CD4-positive, alpha-beta T cell treated with Interleukin-1 beta for 1 hour (primary cell): ENCODE results near the gene TMCC2.
"Not testable (repeated sequence)": the region's sequence is repeated elsewhere in the genome, so short reads cannot be mapped to it uniquely, and the experiment has no call there.

ENCODE experiments used
- DNase-seq, 2 donors: peaks; one replicate each; pipeline ENCODE4 v3.0.0-alpha.2; 2020 to 2022

The TMCC2 gene, protein sequence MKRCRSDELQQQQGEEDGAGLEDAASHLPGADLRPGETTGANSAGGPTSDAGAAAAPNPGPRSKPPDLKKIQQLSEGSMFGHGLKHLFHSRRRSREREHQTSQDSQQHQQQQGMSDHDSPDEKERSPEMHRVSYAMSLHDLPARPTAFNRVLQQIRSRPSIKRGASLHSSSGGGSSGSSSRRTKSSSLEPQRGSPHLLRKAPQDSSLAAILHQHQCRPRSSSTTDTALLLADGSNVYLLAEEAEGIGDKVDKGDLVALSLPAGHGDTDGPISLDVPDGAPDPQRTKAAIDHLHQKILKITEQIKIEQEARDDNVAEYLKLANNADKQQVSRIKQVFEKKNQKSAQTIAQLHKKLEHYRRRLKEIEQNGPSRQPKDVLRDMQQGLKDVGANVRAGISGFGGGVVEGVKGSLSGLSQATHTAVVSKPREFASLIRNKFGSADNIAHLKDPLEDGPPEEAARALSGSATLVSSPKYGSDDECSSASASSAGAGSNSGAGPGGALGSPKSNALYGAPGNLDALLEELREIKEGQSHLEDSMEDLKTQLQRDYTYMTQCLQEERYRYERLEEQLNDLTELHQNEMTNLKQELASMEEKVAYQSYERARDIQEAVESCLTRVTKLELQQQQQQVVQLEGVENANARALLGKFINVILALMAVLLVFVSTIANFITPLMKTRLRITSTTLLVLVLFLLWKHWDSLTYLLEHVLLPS

DNA sequence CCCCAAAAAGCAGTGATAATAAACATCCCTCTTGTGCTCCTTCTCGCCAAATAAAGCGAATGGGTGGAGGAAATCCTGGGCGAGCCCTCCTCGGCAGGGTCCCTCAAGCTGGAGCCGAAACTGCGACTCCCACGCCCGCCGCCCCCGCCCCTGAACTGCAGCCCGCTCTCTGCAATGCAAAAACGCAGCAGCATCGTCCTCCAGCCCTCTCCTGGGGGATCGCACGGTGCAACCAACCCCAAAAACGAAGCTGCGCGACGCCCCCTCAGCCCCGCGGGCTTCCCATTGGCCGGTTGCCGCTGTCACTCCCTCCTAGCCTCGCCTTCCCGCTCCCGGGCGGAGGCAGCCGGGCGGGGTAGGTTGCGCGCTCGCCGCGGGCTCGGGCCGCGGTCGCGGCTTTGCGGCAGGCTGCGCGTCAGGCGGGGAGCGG, at the start of gene TMCC2:
Gene TMCC2 (plus strand): TSS at position 363 of the 430 bp plus-strand sequence. CDS start 619 bp downstream, outside the sequence.
- peak; percentile 81 to 82 for DNase-seq

DNA sequence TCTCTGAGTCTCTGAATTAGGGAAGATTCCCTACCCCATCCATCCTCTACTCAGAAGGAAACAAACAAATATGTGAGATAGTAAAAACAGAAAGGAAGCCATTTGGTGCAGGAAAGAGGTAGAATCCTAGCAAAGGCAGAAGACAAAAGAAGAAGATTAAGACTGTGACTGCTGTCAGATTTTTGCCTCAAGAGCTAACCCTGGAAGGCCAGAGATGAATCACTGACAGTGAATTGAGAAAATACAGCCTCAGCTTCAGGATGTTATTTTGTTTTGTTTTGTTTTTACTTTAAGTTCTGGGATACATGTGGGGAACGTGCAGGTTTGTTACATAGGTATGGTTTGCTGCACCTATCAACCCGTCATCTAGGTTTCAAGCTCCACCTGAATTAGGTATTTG, 47.9 kb upstream of the TMCC2 start:
- no peak for DNase-seq

DNA sequence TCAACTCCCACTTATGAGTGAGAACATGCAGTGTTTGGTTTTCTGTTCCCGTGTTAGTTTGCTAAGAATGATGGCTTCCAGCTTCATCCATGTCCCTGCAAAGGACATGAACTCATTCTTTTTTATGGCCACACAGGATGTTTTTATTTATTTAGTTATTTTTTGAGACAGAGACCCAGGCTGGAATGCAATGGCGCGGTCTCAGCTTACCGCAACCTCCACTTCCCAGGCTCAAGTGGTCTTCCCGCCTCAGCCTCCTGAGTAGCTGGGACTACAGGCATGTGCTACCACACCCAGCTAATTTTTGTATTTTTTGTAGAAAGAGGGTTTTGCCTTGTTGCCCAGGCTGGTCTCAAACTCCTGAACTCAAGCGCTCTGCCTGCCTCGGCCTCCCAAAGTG, 47.4 kb upstream of the TMCC2 start:
- DNase-seq, result not testable (repeated sequence)

DNA sequence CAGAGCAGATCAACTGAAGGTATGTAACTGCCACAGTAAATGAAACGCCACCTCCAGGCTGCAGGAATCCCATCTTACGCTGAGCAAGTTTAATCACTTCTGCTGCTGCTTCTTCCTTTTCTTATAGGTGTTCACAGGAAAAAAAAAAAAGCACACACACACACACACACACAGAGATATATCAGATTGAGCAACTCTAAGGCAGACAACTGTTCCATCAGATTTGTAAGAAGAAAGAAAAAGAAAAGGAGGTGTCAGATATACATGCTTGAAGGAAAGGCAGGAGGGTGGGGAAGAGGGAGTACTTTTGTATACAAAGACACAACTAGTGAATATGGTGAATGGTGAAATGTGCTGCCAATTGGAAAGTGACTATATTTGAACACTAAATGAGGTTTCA, 44.8 kb upstream of the TMCC2 start:
- DNase-seq, result no peak

DNA sequence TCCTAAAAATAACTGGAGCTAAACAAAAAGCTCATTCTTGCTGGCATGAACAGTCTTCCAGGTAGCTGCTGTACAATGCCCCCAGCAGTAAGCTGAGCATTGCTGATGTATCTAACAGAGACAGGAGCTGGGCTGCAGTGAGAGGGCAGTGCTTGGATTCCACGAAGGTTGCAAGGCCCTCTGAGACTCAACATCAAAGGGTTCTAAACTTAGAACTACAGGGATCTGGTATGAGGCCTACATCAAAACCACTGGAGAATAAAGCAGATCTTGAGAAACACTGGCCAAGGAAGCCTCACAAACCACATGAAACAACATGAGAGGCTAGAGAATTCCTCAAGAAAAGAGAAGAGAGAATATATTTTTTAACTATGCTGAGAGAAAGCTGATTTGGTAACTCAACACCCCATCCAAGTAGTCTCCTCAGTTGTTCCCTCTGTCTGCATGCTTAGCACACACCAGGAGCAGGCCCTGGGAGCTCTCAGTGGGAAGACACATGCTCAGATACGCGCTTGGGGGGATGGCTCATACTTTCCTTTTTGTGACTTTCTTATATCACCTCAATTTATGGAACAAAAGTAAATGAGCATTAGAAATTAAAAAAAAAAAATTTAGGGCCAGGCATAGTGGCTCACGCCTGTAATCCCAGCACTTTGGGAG, 43.9 kb upstream of the TMCC2 start:
- no peak for DNase-seq

DNA sequence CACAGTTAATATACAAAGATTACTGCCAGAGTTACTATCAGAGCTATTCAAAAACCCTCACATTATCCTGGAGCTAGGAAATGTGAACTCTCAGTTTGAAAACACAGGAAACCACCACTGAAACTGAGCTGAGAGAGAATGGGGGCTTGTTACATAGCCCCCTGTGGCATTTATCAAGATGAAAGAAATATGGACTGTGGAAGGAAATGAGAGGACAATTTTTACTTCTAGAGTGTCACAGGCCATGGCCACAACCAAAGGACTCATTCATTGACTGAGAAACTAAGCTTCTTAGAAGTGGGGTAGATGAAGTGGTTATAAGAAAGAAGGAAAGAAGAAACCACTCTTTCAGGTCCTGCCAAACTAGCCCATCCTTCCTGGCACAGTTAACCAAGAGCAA, 41.6 kb upstream of the TMCC2 start:
- DNase-seq, result no peak

DNA sequence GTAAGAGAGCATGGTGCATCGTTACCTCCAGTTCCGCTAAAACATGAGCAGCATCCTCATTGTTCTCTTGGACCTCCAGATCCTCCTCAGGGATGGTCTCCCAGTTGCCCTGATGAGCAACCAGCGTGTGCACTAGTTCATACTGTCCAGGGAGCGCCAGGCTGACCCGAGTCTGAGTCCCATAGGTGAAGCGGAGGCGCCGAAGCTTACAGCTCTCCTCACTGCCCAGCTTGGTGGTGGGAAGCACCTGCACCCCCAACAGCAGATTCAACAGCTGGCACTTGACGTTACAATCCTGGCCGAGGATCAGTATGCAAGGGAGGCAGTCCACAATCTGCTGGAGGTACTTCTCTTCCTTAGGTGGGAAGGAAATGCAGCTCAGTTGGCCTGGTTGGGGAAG, 40.3 kb upstream of the TMCC2 start:
- no peak for DNase-seq

DNA sequence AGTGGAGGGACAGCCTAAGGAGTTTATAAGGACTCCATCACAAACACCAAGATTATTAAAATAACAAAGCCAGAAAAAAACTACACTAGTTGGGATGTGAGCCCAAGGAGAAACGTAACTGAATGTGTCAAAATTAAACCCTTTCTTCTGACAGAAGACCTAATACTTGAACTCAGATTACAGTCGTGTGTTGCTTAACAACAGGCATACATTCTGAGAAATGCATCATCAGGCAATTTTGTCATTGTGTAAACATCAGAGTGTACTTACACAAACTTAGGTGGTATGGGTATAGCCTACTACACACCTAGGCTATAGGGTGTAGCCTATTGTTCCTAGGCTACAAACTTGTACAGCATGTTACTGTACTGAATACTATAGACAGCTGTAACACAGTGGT, 39.6 kb upstream of the TMCC2 start:
- no peak for DNase-seq

DNA sequence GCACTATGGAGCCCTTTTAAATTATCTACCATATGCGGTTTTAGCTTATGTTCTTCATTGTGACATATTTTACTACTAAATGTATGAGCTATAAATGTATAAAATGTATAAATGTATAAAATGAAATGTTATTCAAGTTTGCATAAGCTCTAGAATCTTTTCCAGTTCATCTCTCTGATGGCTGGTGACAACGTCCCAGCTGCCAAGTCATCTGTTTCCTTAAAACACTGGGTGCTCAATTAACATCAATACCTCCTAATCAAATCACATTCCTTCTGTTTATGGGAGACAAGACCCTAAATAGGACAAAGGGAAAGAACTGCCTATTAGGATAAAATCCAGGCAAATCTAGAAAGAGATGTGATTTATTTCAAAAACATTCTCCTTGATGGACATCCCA, 39.1 kb upstream of the TMCC2 start:
- DNase-seq, result no peak

DNA sequence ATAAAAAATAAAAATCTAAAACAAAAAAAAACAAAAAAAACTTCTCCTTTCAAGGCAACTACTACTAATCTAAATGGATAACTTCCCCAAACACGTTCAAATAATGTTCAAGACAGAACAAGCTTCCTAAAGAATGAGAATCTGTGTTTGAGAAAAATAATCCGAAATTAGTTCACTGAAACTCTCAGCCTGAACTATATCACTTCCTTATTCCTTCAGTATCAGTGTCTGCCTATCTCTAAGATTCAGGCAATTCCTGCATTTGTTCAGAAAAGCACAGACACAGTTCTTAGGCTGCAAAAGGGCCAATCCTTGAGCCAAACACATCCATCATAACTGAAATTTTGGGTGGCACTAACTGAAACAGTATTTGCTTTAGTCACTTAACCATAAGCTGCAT, 38.6 kb upstream of the TMCC2 start:
- no peak for DNase-seq

DNA sequence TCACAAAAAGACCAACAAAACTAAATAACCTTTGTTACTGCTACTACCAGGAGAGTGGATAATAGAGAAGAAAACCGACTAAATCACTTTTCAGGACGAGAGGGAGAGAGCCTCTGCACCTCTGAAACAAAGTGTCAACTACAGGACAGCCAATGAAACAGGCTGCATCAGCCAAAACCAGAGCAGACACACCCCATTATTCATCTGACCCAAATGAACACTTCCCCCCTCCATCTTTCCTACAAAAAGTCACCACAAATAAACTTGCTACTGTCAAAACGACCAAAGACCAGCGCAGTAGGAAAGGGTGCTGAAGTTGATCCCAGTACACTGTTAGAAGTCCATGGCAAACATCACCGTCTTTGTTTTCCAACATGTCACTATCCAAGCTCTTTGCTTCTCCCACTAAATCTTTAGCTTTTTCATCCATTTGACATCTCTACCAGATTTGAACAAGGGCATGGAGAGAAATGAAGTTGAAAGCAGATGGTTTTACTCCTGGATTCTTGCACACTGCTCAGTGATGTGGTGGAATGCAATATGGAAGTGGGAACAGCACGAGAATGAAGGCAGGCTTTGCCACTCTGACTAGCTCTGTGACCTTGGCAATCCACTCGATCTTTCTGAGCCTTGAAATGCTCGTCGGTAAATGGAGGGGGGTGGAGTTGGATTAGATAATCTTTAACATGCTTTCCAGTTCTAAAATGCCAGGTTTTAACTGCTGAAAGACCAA, 36.7 kb upstream of the TMCC2 start:
- no peak for DNase-seq

DNA sequence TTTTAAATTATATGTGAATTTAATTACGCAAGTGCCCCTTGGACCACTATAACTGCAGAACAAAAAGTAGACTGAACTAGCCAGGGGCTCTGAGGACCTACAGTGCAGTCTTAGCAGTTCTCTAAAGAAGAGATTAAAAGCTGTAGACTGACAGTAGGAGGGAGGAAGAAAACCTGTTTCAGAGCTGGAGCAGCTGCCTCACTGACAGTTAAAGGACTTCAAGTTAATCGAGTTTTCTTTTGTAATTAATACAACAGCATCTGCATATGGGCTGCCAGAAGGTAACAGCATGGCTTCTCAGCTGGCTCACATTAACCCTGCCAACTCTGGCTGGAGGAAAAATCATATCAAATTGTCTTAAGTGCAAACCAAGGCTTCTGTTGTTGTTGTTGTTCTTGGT, 36.1 kb upstream of the TMCC2 start:
- no peak for DNase-seq

DNA sequence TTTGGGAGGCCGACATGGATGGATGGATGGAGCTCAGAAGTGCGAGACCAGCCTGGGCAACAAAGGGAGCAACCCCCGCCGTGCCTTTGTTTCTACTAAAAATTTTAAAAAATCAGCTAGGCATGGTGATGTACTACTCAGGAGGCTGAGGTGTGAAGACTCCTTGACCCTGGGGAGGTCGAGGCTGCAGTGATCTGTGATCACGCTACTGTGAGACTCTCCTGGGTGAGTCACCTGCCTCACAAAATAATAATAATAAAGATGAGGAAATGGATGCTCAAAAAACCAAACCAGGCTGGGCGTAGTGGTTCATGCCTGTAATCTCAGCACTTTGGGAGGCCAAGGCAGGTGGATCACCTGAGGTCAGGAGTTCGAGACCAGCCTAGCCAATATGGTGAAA, 35.5 kb upstream of the TMCC2 start:
- DNase-seq, result no peak

DNA sequence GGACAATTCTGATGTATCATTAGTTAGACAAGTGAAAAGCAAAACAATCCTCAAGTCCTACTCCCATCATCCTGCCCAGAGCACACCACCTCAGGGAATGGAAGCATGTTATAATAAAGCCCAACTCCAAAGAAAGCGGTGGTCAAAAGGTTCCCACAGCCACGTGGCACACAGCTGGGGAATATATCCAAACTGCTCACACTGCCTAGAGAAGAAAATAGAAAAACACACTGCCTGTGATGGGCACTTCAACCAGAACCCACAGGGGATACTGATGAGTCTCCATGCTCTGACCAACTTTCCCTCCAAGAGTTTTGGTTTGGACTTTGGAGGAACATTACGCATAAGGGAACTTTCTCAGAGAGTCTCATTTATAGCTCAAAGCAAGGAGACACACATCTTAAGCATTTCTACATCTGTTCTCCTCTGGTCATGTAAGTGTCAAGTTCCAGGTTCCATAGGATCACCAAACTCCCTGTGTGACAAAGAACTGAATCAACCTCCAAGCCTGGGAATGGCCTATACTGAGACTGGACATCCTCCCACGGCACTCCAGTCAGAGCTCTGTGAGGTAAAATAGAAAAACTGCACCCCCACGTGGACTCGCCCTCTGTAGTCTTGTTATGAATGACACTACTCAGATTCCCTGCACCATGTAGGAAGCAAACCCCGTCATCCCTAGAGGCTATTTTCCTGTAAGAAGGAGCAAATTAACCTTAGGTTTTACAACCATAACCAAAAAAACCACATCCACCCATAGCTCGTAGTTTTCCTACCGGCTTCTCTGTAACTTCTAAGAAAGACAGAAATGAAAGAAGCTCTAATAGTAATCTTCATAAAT, 28.4 kb upstream of the TMCC2 start:
- no peak for DNase-seq

DNA sequence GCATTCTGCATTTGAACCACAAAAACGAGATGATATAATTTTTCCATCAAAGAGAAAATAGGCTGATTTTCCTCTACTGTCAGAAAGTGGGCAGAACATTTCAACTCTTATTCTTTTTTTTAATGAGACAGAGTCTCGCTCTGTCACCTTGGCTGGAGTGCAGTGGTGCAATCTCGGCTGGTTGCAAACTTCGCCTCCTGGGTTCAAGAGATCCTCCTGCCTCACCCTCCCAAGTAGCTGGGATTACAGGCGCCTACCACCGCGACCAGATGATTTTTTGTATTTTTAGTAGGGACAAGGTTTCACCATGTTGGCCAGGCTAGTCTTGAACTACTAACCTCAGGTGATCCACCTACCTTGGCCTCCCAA, 27.8 kb upstream of the TMCC2 start:
- DNase-seq, result no peak

DNA sequence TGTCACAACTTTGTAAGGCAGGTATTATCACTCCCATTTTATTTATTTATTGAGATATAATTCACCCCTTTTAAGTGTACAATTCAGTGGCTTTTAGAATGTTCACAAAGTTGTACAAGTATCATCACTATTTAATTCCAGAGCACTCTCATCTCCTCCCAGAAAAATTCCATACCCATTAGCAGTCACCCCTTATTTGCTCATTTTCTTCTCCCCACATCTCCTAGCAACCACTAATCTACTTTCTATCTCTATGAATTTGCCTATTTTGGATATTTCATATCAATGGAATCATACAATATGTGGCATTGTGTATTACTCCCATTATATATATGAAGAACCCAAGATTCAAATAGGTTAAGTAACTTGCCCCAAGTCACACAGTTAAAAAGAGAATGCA, 23.2 kb upstream of the TMCC2 start:
- DNase-seq, result no peak

DNA sequence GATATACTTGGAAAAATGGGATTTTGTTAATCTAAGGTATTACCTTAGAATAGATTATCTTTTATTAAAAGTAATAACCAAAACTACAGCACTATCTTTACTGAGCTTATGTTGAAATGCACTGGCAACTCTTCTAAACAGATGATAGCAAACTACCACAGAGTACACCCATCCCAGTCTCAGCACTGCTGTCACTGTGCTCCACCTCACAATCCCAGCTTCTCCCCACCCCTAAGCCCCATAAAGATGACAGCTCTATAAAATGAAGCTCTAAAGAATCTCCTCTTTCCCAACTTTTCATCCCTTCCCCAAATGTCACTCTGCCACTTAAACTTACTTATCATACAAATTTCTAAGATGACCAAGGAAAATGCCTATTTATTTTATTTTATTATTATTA, 22.7 kb upstream of the TMCC2 start:
- no peak for DNase-seq

DNA sequence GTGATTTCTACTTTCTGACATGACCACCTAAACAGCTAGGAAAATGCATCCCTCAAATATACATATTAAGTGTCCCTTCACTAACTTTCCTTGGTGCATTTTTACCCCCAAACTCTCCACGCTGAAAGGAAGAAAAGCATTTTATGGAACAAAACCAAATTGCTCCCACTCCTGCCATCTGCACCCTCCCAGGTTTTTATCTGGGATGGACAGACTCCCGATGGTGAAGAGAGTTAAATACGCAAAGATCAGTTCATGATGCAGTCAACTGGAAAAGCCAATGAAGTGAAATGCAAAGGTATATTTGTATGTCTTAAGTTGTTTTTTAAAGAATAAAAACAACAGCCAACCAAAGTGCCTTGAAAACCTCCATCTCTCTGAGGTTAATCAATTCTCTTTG, 18.9 kb upstream of the TMCC2 start:
- no peak for DNase-seq

DNA sequence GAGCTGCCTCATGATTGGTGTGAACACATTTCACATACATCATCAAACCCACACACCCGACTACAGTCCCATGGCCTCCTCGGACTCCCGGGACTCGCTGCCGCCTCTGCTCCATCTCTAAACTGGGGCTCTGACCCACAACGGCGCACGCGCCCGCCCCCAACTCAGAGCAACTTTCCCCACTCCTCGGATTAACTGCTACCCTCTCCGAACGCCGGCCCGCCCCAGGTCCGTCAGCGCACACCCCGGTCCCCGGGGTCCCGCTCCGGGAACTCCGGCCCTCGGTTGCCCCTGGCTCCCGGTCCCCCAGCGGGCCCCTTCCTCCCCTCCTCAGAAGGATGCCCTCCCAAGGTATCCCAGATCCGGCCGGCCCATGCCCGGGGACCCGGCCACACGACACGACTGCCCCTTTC, 17.0 kb upstream of the TMCC2 start:
- DNase-seq, result peak in 1 of 2 donors; percentile 2

DNA sequence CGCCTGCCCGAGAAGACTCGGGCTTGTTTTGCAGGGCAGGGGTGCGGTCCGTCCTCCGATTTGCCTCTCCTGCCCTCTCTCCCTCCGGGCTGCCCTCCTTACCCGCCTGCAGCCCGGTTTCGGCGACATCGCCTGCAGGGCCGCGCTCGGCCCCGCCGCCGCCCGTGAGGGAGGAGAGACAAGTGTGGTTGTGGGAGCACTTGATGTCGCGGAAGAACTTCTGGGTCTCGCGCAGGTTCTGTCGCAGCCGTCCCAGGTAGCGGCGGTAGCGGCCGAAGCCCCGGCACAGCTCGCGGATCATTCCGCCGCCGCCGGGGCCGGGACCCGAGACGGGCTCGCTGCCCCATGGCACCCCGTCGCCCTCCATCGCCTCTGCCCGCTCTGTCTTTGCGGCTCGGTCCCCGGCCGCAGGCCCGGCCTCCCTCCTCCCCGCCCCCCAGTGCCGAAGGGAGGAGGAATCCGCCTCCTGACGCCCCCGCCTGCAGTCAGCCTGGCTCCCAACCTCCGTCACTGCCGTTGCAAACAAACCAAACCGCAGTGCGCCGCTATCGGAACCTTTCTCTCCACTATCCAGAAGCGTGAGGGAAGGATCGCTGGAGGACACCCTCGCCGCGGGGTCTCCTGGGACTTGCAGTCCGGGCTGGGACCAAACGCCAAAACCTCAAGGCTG, 16.4 kb upstream of the TMCC2 start, which contains the start of gene DSTYK:
Gene DSTYK (minus strand): TSS at position 534 of the 670 bp plus-strand sequence. CDS start 167 bp downstream, at position 367.
- DNase-seq, result peak; percentile 90 to 91

DNA sequence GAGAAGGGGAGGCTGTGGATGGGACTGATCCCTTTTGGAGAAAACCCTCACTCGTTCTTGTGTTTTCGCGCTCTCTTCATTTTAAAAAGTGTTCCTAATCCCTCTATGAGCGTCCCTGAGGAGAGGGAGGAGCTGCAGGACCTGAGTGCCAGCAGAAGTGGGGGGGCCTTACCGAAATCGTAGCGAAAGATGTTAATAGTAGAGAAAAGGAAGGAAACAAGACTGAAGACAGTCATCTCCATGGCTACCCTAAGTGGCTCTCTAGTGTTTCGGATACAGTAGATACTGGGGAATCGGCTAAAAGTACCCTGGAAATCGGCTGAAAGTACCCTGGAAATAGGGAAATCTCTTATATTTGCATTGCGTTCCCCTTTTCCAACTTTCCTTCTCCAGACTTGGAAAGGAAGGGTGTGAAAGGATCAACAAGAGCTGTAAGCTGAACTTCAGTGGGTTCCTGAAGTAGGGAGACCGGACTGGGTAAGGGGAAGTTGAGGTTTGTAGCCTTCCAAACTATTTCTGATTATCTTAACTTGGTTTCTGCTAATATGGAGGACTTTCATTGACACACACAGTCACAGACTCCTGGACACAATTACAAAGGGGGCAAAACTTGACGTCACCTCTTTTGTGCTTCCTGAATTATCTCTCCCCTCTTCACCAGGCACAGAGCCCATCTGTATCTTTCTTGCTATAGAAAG, 15.8 kb upstream of the TMCC2 start:
- DNase-seq, result no peak
